Activated naive CD8-positive, alpha-beta T cell (primary cell): ENCODE data around the gene GALNT5.

Experiments
- H3K27ac Mint-ChIP-seq: one replicate; pipeline ENCODE4 v1.8.0; 2021; ENCODE audit warnings: mixed read lengths
- H3K27me3 Mint-ChIP-seq: one replicate; pipeline ENCODE4 v1.8.0; 2021; ENCODE audit warnings: mixed read lengths
- H3K36me3 Mint-ChIP-seq: one replicate; pipeline ENCODE4 v1.8.0; 2021; ENCODE audit warnings: mixed read lengths
- H3K4me1 Mint-ChIP-seq: one replicate; pipeline ENCODE4 v1.8.0; 2021; ENCODE audit warnings: low read depth, mixed read lengths
- H3K4me3 Mint-ChIP-seq: one replicate; pipeline ENCODE4 v1.8.0; 2021; ENCODE audit warnings: mild to moderate bottlenecking, mixed read lengths
- H3K9me3 Mint-ChIP-seq: one replicate; pipeline ENCODE4 v1.8.0; 2021; ENCODE audit warnings: low read depth, mixed read lengths

GALNT5 gene

DNA sequence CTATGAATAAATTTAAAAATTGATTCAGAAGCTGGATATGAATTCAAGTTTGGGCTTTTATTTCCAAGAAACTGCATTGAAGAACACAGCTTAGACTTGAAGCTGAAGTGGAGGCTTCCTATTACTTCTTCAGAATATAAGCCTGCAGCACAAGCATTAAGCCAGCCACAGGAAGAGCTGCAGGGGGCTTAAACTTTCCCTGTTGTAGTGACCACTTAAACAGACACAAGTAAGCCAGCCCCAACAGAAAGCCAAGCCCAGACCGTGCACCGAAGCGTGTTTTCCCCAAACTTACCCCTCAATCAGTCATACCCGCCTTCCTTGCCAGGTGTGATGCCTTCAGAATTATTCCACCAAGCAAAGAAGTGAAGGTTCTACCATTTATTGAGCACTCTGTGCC, 39.5 kb downstream of the GALNT5 start:
- Mint-ChIP-seq H3K36me3 (no peaks in the 10 kb centered on the region), H3K27me3 (no peaks in the 10 kb centered on the region), H3K4me1 (peaks cover 3% of the 10 kb centered on the region), H3K27ac (no peak overlapping the region), H3K4me3 (no peak overlapping the region), H3K9me3 (no peaks in the 10 kb centered on the region)

DNA sequence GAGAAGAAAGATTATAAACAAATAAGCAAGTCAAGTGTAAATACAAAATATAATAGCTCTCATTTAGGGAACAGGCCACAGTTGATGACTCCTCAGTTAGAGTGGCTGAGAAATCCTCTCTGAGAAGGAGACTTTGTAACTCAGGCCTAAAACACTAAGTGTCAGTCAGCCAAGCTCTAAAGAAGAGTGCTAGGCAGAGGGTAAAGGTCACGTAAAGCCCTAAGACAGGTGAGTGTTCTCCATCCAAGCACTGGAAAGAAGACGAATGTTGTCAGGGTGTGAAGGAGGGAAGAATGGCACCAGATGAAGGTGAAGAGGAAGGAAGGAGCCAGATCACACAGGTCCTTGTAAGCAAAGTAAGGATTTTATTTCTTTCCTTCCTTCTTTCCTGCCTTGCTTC, 43.8 kb downstream of the GALNT5 start:
- Mint-ChIP-seq H3K4me3 (no peak overlapping the region), H3K4me1 (peaks cover 14% of the 10 kb centered on the region), H3K36me3 (no peaks in the 10 kb centered on the region), H3K27ac (no peak overlapping the region), H3K9me3 (no peaks in the 10 kb centered on the region), H3K27me3 (peaks cover 2% of the 10 kb centered on the region)

DNA sequence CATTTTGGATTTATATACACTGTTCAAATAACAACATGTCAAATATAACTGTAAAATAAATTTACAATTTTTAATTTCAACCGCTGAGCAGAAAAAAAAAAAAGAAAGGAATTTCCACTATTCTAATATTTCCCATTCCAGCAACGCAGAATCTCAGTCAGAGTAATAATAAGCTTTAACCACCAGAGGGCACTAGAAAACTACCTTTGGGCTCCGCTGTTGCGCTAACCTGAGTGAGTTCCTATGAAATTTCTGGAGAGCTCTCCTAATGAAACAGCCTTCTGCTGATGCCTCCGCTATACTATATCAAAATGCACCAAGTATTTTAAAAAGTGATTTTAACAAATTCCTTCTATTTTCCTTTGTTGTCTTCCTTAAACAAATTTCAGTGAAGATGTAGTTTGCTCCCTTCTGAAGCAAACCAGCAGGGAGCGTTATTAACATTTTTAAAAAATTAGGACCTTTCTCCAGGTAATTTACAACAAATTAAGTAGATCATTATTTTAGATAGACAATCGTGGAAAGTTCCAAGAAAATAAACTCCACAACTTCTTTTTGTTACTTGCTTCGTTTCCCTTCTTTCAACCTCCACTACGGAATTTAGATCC, 45.1 kb downstream of the GALNT5 start:
- no peaks in the 10 kb centered on the region for H3K9me3 Mint-ChIP-seq
- H3K27me3 Mint-ChIP-seq: peaks cover 2% of the 10 kb centered on the region
- no peaks in the 10 kb centered on the region for H3K36me3 Mint-ChIP-seq
- no peak overlapping the region for H3K4me3 Mint-ChIP-seq
- peaks cover 26% of the 10 kb centered on the region for H3K4me1 Mint-ChIP-seq
- no peak overlapping the region for H3K27ac Mint-ChIP-seq

DNA sequence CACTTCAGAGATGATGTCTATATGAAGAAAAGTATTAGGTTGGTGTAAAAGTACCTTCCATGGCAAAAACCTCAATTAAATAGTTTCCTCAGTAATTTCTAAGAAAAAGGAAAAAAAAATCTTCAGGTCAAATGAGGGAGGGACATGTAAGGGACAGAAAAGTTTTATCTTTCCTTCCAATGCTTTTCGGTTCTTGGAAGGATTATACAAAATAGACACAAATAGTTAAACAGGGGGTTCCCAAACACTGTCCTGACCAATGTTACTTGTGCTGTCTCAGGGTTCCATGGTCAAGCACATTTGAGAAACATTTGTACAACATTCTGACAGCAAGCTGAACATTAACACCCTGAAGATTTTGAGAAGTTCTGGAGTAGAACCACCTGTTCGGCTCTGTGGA, 46.1 kb downstream of the GALNT5 start:
- no peaks in the 10 kb centered on the region for H3K36me3 Mint-ChIP-seq
- H3K27me3 Mint-ChIP-seq: peaks cover 2% of the 10 kb centered on the region
- no peaks in the 10 kb centered on the region for H3K9me3 Mint-ChIP-seq
- H3K4me1 Mint-ChIP-seq: peaks cover 27% of the 10 kb centered on the region
- no peak overlapping the region for H3K27ac Mint-ChIP-seq
- H3K4me3 Mint-ChIP-seq: no peak overlapping the region

DNA sequence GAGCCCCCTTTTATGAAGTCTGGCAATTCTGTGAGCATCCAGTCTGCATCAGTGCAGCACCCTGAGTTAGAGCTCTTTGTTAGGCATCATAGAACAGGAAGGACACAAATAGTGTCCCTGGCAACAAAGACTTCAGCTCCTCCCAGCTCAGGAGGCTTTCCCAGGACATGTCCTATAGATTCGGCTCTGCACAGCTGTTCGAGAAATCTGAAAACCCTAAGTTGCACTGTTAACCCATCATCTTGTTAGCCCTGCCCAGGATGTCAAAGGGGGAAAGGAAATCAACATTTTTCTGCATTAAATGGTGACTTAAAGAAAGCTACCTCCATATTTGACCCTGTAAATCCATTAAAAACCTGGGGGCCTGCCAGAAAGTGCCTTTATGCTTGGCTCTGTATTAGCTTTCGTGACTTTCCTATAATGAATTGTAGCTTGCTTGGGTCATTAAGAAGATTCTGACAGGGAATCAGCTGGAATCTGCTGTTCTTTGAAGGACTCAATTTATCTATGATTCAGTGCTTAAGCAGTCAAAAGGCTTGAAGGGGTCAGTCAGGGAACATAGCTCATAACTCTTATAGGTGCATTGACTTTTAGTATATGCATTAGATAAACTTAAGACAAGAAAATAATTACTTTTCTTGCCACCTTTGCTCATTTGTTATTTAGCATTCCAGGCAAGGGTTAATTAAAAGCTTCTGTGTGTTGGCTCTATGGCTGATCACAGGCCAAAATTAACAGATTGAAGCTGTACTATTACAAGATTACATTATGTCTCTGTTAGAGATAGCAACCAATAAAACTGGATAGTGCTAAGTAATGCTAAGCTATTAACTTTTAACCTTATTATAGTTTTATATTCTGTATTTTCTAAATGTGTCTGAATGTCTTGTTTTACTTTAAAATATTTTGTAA, 47.6 kb downstream of the GALNT5 start:
- Mint-ChIP-seq H3K9me3 (no peaks in the 10 kb centered on the region), H3K4me1 (peaks cover 27% of the 10 kb centered on the region), H3K4me3 (no peak overlapping the region), H3K27ac (no peak overlapping the region), H3K27me3 (peaks cover 2% of the 10 kb centered on the region), H3K36me3 (no peaks in the 10 kb centered on the region)

DNA sequence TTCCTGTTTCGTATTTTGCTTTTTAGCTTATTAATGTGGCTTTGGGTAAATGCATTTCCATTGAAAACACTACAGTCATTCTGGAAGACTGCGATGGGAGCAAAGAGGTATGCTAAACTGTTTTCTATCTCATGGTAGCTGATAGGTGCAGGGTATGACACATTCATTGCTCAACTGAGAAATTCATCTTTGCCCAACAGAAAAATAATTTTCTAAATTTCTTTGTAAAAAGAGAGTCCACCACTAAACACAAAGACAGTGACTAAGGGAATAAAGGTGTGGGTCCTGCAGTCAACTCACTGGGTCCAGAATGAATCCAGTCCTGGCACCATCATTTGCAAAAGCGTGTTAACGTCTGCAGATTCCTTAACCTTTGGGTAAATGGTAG, 48.2 kb downstream of the GALNT5 start:
- no peak overlapping the region for H3K4me3 Mint-ChIP-seq
- H3K27ac Mint-ChIP-seq: no peak overlapping the region
- peaks cover 27% of the 10 kb centered on the region for H3K4me1 Mint-ChIP-seq
- H3K9me3 Mint-ChIP-seq: no peaks in the 10 kb centered on the region
- peaks cover 2% of the 10 kb centered on the region for H3K27me3 Mint-ChIP-seq
- H3K36me3 Mint-ChIP-seq: no peaks in the 10 kb centered on the region

DNA sequence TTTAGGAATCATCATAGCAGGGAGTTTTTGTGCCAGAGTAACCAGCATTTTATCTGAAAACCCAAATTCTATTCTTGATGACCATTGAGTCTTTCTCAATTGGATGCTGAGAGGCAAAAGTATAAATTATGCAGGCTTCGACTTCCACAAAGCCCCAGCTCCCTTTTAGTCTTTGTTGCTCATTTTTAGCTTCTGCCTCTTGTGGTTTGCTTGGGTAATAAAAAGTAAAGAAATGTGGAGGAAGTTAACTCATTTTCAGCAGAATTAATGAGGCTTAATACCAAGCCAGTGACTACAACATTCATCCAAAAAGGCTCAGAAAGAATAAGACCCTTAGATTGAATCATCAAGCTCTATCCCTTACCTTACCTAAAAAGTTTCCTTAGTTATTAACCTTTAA, 49.5 kb downstream of the GALNT5 start:
- no peak overlapping the region for H3K4me3 Mint-ChIP-seq
- H3K4me1 Mint-ChIP-seq: peaks cover 29% of the 10 kb centered on the region

DNA sequence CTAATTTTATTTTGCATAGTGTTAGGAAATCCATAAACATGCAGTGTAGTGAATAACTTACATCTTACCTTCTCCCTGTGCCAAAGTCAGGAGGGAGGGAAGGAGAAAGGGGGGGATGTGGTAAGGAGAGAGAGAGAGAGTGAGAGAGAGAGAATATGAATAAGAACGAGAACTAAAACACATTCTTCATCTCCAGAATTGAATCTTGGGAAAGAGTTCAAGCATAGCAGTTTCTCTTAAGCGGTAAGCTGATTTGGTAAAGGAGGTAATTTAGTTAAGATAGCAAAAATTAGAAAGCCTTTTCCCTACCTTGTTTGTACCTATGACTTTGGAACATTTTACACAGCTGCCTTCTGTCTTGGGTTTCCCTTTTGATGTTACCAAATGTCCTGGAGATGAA, 52.4 kb downstream of the GALNT5 start:
- H3K4me3 Mint-ChIP-seq: no peak overlapping the region
- H3K27ac Mint-ChIP-seq: no peak overlapping the region
- H3K36me3 Mint-ChIP-seq: no peaks in the 10 kb centered on the region
- no peaks in the 10 kb centered on the region for H3K27me3 Mint-ChIP-seq
- peaks cover 24% of the 10 kb centered on the region for H3K4me1 Mint-ChIP-seq
- no peaks in the 10 kb centered on the region for H3K9me3 Mint-ChIP-seq

More for the DNA sequence above, 49.5 kb downstream of the GALNT5 start:
- H3K27ac Mint-ChIP-seq: peak overlapping the region; percentile 35
- H3K9me3 Mint-ChIP-seq: no peaks in the 10 kb centered on the region
- peaks cover 2% of the 10 kb centered on the region for H3K27me3 Mint-ChIP-seq
- H3K36me3 Mint-ChIP-seq: no peaks in the 10 kb centered on the region

DNA sequence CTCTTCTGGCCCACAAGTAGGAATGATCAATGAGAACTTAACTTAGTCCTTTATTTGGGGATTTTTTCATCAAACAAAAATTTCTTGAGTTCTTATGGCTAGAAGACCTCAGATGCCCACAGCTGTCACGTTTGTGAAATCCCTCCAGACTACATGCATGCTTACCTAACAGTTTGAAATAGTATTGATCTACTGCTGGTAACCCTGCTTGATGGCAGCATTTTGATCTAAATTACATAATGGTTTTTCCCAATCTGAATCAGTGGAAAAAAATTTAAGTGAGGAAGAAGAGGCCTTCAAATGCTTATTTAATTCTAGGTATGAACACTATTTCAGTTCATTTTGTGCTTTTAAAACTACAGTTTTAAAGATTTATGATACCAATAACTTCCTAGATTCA, 54.2 kb downstream of the GALNT5 start:
- H3K36me3 Mint-ChIP-seq: no peaks in the 10 kb centered on the region
- no peak overlapping the region for H3K27ac Mint-ChIP-seq
- no peak overlapping the region for H3K4me3 Mint-ChIP-seq
- H3K27me3 Mint-ChIP-seq: no peaks in the 10 kb centered on the region
- H3K4me1 Mint-ChIP-seq: peaks cover 19% of the 10 kb centered on the region
- H3K9me3 Mint-ChIP-seq: peaks cover 4% of the 10 kb centered on the region

DNA sequence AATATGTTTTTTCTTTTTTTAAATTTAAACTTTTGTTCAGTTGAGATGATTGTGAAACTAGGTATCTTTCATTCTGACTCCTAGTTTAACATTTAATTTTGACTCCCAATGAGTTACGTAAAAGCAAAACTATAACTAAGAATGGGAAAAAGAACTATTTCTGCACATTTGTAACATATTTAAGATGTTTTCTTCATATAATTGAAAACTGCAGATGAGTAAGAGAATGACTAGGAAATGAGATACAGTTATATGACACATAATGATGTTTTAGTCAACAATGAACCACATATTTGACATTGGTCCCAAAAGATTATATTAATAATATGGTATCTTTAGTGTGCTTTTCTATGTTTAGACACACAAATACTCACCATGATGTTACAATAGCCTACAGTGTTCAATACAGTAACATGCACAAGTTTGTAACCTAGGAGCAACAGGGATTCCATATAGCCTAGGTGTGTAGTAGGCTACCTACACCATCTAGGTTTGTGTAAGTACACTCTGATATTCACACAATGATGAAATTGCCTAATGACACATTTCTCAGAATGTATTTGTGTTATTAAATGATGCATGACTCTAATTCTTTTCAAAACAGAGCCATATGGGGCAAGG, 55.5 kb downstream of the GALNT5 start:
- Mint-ChIP-seq H3K27ac (no peak overlapping the region), H3K36me3 (no peaks in the 10 kb centered on the region), H3K27me3 (no peaks in the 10 kb centered on the region), H3K4me1 (peaks cover 10% of the 10 kb centered on the region), H3K4me3 (no peak overlapping the region), H3K9me3 (peaks cover 4% of the 10 kb centered on the region)

DNA sequence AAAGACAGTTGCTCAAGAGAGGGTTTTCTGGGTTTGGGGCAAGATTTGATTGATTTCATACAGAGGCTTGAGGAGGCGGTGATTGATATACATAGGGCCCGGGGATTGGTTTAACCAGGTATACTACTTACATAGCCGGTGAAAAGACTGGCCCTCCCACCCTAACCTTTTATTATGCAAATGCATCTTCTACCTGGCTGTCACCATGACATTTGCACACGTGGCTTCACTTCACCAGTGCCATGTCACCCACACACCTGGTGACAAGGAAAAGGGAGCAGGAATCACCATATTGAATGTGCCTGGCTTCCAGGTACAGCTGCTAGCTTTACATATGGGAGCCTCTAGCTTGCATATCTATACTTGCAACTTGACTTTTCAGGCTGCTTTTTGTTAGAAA, 58.4 kb downstream of the GALNT5 start:
- no peak overlapping the region for H3K27ac Mint-ChIP-seq
- H3K27me3 Mint-ChIP-seq: no peaks in the 10 kb centered on the region
- H3K4me3 Mint-ChIP-seq: no peak overlapping the region
- peaks cover 10% of the 10 kb centered on the region for H3K4me1 Mint-ChIP-seq
- H3K9me3 Mint-ChIP-seq: peaks cover 4% of the 10 kb centered on the region
- peaks cover 15% of the 10 kb centered on the region for H3K36me3 Mint-ChIP-seq

DNA sequence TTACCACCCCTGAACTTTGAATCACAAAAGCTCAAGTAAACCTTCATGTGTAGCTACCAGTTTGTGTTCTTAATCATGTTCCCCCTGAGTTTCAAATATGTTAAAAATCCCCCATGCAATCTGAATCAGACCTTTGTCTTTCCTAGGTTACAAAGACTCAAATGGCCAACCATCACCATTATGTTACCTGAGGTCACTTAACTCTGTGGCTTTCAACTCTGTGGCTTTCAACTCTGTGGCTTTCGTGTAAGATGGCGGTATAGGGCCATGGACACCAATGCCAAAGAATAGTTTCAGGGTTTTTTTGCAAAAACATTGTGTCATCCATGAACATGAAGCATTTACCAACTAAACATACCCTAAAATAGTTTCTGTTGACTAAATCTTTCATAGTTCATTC, 61.4 kb downstream of the GALNT5 start:
- no peak overlapping the region for H3K4me3 Mint-ChIP-seq
- H3K27ac Mint-ChIP-seq: no peak overlapping the region
- peaks cover 30% of the 10 kb centered on the region for H3K36me3 Mint-ChIP-seq
- peaks cover 6% of the 10 kb centered on the region for H3K4me1 Mint-ChIP-seq
- no peaks in the 10 kb centered on the region for H3K27me3 Mint-ChIP-seq
- H3K9me3 Mint-ChIP-seq: peaks cover 4% of the 10 kb centered on the region

DNA sequence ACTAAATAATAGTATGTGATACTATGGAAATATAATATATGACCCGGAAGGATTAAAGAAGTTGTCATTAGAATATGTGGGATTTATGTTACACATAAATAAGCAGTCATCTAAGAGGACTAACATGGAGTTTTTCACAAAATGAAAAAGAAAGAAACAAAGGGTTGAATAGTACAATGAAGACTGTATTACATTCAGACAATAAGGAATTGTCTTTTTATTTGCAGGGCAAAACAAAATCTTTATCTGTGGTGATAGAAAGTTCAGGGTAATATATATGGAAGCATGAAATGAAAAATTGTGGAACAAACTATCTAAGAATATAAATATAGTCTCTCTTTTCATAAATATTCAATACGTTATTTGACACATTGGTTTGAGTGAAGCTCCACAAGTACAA, 62.3 kb downstream of the GALNT5 start:
- Mint-ChIP-seq H3K9me3 (peaks cover 4% of the 10 kb centered on the region), H3K4me3 (no peak overlapping the region), H3K27me3 (no peaks in the 10 kb centered on the region), H3K4me1 (peaks cover 6% of the 10 kb centered on the region), H3K36me3 (peaks cover 30% of the 10 kb centered on the region), H3K27ac (no peak overlapping the region)

DNA sequence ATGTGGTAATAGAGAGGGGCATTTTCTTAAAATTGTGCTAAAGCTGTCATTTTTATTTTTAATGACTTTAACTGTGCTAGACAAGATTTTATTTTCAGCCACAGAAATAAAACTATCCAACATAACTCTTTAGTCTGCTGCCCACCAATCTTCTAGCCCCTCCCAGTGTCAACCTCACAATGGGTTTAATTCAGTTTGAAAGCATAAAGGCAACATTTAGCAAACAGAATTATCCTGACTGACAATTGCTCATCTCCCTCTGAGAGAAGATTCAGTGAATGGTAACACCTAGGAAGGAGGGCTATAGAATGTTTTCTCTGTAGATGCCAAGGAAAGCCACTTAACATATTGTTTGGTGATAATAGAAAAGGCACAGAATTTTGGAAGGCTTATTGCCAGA, 62.9 kb downstream of the GALNT5 start:
- H3K4me3 Mint-ChIP-seq: no peak overlapping the region
- peaks cover 6% of the 10 kb centered on the region for H3K4me1 Mint-ChIP-seq
- H3K27me3 Mint-ChIP-seq: no peaks in the 10 kb centered on the region
- no peak overlapping the region for H3K27ac Mint-ChIP-seq
- H3K9me3 Mint-ChIP-seq: peaks cover 4% of the 10 kb centered on the region
- H3K36me3 Mint-ChIP-seq: peaks cover 31% of the 10 kb centered on the region

DNA sequence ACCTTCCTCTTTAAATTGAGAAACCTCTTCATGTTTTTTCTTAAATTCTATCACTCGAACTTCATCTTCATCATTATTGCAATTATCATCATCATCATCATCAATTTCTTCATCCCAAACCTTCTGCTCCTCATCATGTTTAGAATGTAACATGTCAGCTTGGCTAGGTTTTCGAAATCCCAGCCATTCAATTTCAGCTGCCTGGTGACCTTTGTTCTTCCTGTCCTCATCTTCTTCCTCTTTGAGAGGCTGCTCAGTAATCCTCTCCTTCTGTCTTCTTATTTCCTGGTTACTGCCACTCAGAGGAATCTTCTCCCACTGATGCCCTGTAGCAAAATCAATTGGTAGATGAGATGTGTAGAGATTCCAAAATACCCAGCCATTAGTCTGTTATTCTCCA, 64.0 kb downstream of the GALNT5 start:
- Mint-ChIP-seq H3K27ac (peak overlapping the region; percentile 54), H3K4me3 (no peak overlapping the region), H3K9me3 (no peaks in the 10 kb centered on the region), H3K27me3 (no peaks in the 10 kb centered on the region), H3K36me3 (peaks cover 33% of the 10 kb centered on the region), H3K4me1 (peaks cover 4% of the 10 kb centered on the region)
